Activated T-cell treated with anti-CD3 and anti-CD28 coated beads, Interleukin-2, amount 50 U/mL, for 72 hours (primary cell): ENCODE results near the gene RRP15. TPM values are rescaled to one million over a fixed set of nuclear protein-coding genes. Genes with fewer than 3 reads are reported as not detected.

ENCODE experiments used
- ATAC-seq, 2 donors: fragments of 150-1000 bp; cut with Tn5 transposase; replicated peaks in 1 of 2; 2 replicates each; pipeline ENCODE4 v1.10.0; 2021; ENCODE audit warnings: moderate library complexity in 2 of 2, mild to moderate bottlenecking in 1 of 2
- DNase-seq, 2 donors: peaks; one replicate each; pipeline ENCODE4 v3.0.0; 2021 to 2022; ENCODE audit warnings: mixed read lengths in 1 of 2
- H3K27ac Mint-ChIP-seq: one replicate; pipeline ENCODE4 v1.8.0; 2022; ENCODE audit warnings: mild to moderate bottlenecking, moderate library complexity, mixed read lengths
- H3K27me3 Mint-ChIP-seq: one replicate; pipeline ENCODE4 v1.8.0; 2022; ENCODE audit warnings: low read depth, mixed read lengths
- H3K36me3 Mint-ChIP-seq, 2 donors: one replicate each; pipeline ENCODE4 v1.8.0; 2022; ENCODE audit warnings: mixed read lengths in 2 of 2, mild to moderate bottlenecking in 1 of 2; ENCODE audit not compliant: insufficient read depth in 2 of 2
- H3K4me1 Mint-ChIP-seq: one replicate; pipeline ENCODE4 v1.8.0; 2022; ENCODE audit warnings: low read depth, mixed read lengths
- H3K4me3 Mint-ChIP-seq, 2 donors: one replicate each; pipeline ENCODE4 v1.8.0; 2022; ENCODE audit warnings: mild to moderate bottlenecking in 2 of 2, mixed read lengths in 2 of 2, moderate library complexity in 2 of 2
- H3K9me3 Mint-ChIP-seq, 2 donors: one replicate each; pipeline ENCODE4 v1.8.0; 2022; ENCODE audit warnings: mixed read lengths in 2 of 2
- total RNA-seq, 2 donors: library from RNA; stranded (reverse); gene quantifications; one replicate each; pipeline ENCODE4 v1.2.3, GENCODE V29; 2022

The RRP15 gene
- 10 to 100 TPM; 12.5 to 13.6 TPM for total RNA-seq

DNA sequence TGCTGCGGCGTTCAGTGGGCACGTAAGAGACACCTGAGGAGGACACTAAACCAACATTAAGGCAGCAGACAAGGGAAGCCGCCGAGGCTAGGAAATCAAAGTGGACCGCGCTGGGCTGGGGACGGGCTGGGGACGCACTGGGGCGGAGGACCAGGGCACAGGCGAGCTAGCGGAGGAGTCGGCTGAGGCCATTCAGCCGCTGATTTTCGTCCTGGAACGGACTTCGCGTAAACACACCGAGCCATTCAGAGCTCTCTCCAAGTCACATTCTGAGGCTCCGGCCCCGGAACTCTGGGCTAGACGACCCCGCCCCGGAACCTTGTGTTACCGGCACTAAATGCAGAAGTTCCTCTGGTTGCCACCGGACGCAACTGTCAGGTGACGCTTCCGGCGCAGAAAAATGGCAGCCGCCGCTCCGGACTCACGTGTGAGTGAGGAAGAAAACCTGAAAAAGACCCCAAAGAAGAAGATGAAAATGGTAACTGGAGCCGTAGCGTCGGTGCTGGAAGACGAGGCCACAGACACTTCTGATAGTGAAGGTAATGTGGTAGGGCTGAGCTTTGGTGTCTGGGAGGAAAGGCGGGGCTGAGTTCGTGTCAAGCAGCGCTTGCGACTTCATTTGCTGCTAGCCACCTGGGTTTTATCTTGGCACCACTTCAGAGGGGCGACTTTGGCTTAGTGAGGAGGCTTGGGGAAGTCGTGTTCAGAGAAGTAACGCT, at the start of gene RRP15:
RRP15 (plus strand) TSS at position 377 of the 719 bp plus-strand sequence; CDS start at position 401, 24 bp downstream.
- peak within 1 kb of the TSS; percentile 86 to 98 for H3K4me3 Mint-ChIP-seq
- H3K9me3 Mint-ChIP-seq = peaks cover 0 to 2% of the 10 kb centered on the region in 2 donors
- peak within 1 kb of the TSS; percentile 78 for H3K27ac Mint-ChIP-seq
- peaks cover 31% of the 10 kb centered on the region for H3K4me1 Mint-ChIP-seq
- H3K36me3 Mint-ChIP-seq = peaks cover 0 to 5% of the 10 kb centered on the region in 2 donors
- H3K27me3 Mint-ChIP-seq = peaks cover 21% of the 10 kb centered on the region
- ATAC-seq = peak; percentile 99 to 100
- DNase-seq = peak; percentile 88 to 89

DNA sequence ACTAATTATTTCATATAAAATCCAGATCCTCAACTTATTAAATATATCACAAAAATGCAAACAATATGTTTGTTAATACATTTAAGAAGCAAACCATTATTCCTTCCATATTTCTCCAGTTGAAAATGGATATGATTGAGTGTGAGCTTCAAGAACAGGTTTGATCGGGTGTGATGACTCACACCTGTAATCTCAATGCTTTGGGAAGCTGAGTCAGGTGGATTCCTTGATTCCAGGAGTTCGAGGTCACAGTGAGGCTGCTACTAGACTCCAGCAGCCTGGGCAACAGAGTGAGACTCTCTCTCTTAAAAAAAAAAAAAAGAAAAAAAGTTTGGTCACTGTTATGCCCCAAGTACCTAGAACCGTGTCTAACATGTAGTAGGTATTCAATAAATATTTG, 42.9 kb upstream of the RRP15 start:
- Mint-ChIP-seq H3K9me3 (peaks cover 0 to 4% of the 10 kb centered on the region in 2 donors), H3K27me3 (peaks cover 10% of the 10 kb centered on the region), H3K27ac (no peak overlapping the region), H3K36me3 (no peaks in the 10 kb centered on the region), H3K4me3 (no peak overlapping the region), H3K4me1 (no peaks in the 10 kb centered on the region)
- no peak for ATAC-seq
- no peak for DNase-seq

GRCh38 chr1:218247339-218247738, 37.8 kb upstream of the RRP15 start:
- no peak for ATAC-seq

DNA sequence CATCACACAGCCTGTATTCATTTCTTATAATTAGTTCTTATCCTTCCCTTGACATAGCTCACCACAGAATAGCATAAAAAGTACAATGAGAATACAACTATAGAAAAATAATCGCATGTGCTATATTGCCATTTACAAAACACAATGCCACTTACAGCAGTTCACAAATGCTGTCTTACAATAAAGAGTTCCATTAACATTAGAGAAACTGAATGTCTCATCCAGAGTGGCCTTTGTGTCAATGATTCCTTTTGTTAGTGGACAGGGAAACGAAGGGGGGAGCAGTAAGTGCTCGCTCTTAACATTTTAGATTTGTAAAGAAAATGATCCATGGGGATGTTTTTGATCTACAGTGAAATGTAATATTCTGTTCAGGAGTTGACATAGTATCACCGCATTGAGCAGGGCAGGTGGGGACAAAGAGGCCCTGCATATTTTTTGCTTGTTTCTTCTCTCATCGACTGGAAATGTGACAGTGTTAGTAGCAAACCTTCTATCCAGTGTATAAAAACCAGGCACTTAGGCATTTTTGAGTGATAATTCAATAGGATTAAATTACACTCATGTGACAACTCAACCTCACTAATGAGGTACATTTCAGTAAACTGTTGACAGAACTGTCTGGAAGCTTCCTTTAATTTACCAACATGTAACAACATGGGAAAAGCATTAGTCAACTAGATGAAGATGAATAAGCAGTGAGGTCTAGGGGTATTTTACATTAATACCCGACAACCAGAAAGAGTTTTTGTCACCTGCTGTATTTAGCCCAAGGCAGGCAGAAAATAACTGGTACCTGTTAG, 35.6 kb upstream of the RRP15 start:
- no peaks in the 10 kb centered on the region for H3K36me3 Mint-ChIP-seq
- ATAC-seq (no peak), DNase-seq (no peak)
- peaks cover 28% of the 10 kb centered on the region for H3K27me3 Mint-ChIP-seq
- no peak overlapping the region for H3K27ac Mint-ChIP-seq
- H3K9me3 Mint-ChIP-seq = no peaks in the 10 kb centered on the region
- no peak overlapping the region for H3K4me3 Mint-ChIP-seq
- no peaks in the 10 kb centered on the region for H3K4me1 Mint-ChIP-seq

More at GRCh38 chr1:218247339-218247738, 37.8 kb upstream of the RRP15 start:
- DNase-seq = no peak
- peaks cover 28% of the 10 kb centered on the region for H3K27me3 Mint-ChIP-seq
- no peaks in the 10 kb centered on the region for H3K9me3 Mint-ChIP-seq
- no peaks in the 10 kb centered on the region for H3K36me3 Mint-ChIP-seq
- H3K4me3 Mint-ChIP-seq = no peak overlapping the region
- no peak overlapping the region for H3K27ac Mint-ChIP-seq
- H3K4me1 Mint-ChIP-seq = no peaks in the 10 kb centered on the region

GRCh38 chr1:218250492-218250891, 34.6 kb upstream of the RRP15 start:
- Mint-ChIP-seq H3K27me3 (peaks cover 28% of the 10 kb centered on the region), H3K4me1 (no peaks in the 10 kb centered on the region), H3K27ac (no peak overlapping the region), H3K4me3 (no peak overlapping the region), H3K9me3 (no peaks in the 10 kb centered on the region), H3K36me3 (no peaks in the 10 kb centered on the region)
- DNase-seq (no peak), ATAC-seq (no peak)

GRCh38 chr1:218254296-218254946, 30.7 kb upstream of the RRP15 start:
- Mint-ChIP-seq H3K4me3 (no peak overlapping the region), H3K36me3 (no peaks in the 10 kb centered on the region), H3K4me1 (no peaks in the 10 kb centered on the region), H3K27ac (no peak overlapping the region), H3K27me3 (peaks cover 20% of the 10 kb centered on the region), H3K9me3 (peaks cover 0 to under 1% of the 10 kb centered on the region in 2 donors)
- DNase-seq (no peak), ATAC-seq (no peak)

GRCh38 chr1:218255090-218255489, 30.0 kb upstream of the RRP15 start:
- no peaks in the 10 kb centered on the region for H3K4me1 Mint-ChIP-seq
- H3K36me3 Mint-ChIP-seq = no peaks in the 10 kb centered on the region
- H3K27ac Mint-ChIP-seq = no peak overlapping the region
- DNase-seq (no peak), ATAC-seq (no peak)
- peaks cover 0 to 2% of the 10 kb centered on the region in 2 donors for H3K9me3 Mint-ChIP-seq
- no peak overlapping the region for H3K4me3 Mint-ChIP-seq
- peaks cover 15% of the 10 kb centered on the region for H3K27me3 Mint-ChIP-seq

DNA sequence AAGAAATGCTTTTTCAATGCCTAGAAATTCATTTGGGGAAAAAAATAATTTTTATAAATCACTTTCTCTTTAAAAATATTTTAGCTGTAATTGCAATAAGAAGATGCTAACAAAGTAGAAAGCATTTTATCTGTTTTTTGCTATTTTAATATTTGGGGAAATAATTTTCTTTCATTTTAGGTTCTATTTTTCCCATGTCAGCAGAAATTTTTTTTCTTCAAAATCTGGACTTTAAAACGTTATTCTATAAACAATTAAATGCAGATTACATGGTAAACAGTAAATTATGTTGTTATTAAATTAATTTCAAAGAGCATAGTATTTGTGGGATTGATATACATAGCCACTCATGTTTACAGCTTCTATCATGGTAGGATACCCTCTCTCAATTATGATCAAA, 27.7 kb upstream of the RRP15 start:
- Mint-ChIP-seq H3K36me3 (no peaks in the 10 kb centered on the region), H3K27ac (no peak overlapping the region), H3K4me3 (no peak overlapping the region), H3K9me3 (peaks cover 0 to 2% of the 10 kb centered on the region in 2 donors), H3K27me3 (peaks cover 15% of the 10 kb centered on the region), H3K4me1 (no peaks in the 10 kb centered on the region)
- no peak for DNase-seq
- ATAC-seq = no peak

DNA sequence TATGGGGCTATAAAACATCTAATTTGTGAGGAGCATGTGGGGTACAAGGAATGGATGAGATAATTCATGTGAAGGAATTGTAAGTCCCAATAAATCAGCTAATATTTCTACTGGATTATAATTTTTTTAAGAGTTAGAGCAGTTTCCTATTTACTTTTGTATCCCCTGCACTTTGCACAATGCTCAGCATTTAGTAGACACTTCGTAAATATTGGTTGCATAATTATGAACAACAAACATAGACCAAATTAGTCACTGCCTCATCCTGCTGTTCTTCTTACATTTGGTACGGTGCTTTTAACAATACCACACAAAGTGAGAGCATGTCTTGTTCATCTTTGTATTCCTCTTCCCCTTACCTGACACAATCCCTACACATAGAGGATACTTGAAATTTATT, 27.1 kb upstream of the RRP15 start:
- H3K9me3 Mint-ChIP-seq = peaks cover 0 to 2% of the 10 kb centered on the region in 2 donors
- no peak for DNase-seq
- H3K36me3 Mint-ChIP-seq = no peaks in the 10 kb centered on the region
- no peak for ATAC-seq
- H3K4me1 Mint-ChIP-seq = no peaks in the 10 kb centered on the region
- no peak overlapping the region for H3K4me3 Mint-ChIP-seq
- H3K27ac Mint-ChIP-seq = no peak overlapping the region
- peaks cover 15% of the 10 kb centered on the region for H3K27me3 Mint-ChIP-seq

DNA sequence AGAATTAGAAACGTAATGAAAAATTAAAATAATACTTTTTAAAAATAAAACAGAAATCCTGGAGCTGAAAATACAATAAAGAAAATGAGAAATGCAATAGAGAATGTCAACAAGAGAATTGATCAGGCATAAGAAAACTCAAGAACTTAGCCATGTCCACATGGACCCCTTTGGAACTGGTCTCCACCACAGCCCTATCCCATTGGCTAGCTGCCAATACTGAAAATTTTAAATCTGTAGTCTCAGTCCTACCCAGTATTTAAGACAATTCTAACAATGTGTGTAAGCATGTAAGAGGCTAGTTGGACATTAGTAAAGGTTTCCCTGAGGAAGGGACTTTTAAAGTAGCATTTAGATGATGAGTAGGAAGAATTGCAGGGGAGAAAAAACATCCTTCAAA, 25.8 kb upstream of the RRP15 start:
- no peak overlapping the region for H3K27ac Mint-ChIP-seq
- H3K27me3 Mint-ChIP-seq = peaks cover 15% of the 10 kb centered on the region
- H3K36me3 Mint-ChIP-seq = no peaks in the 10 kb centered on the region
- no peak for ATAC-seq
- no peak overlapping the region for H3K4me3 Mint-ChIP-seq
- DNase-seq = no peak
- peaks cover 0 to 2% of the 10 kb centered on the region in 2 donors for H3K9me3 Mint-ChIP-seq
- H3K4me1 Mint-ChIP-seq = no peaks in the 10 kb centered on the region

- Mint-ChIP-seq H3K4me1 (no peaks in the 10 kb centered on the region), H3K4me3 (no peak overlapping the region), H3K27me3 (peaks cover 15% of the 10 kb centered on the region), H3K9me3 (peaks cover 0 to 2% of the 10 kb centered on the region in 2 donors), H3K27ac (no peak overlapping the region), H3K36me3 (no peaks in the 10 kb centered on the region)
- no peak for ATAC-seq
- DNase-seq = no peak
These were observed 25.3 kb upstream of the RRP15 start for GRCh38 chr1:218259800-218260199.

- H3K4me3 Mint-ChIP-seq = no peak overlapping the region
These were observed 22.8 kb upstream of the RRP15 start for GRCh38 chr1:218262259-218262658.

DNA sequence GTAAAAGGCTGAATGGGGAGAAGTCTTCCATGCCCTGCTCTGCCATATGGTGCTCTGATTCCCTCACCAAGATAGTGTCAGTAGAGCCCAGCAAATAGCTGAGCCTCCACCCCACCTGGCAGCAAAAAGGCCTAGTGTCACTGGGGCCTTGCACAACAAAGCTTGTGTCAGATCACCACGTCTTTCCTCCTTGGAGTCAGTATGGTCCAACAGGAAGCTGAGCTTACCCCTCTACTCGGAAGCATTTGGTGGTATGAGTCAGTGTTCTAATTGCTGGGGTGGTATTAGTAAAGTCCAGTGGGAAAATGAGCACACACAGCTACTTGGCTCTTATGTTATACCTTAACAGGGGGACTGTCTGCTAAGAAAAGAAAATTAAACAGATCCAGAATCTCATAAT, 18.7 kb upstream of the RRP15 start:
- Mint-ChIP-seq H3K4me1 (no peaks in the 10 kb centered on the region), H3K9me3 (no peaks in the 10 kb centered on the region)

More at GRCh38 chr1:218262259-218262658, 22.8 kb upstream of the RRP15 start:
- Mint-ChIP-seq H3K27ac (no peak overlapping the region), H3K4me1 (no peaks in the 10 kb centered on the region), H3K36me3 (no peaks in the 10 kb centered on the region), H3K27me3 (peaks cover 15% of the 10 kb centered on the region), H3K9me3 (peaks cover 0 to 2% of the 10 kb centered on the region in 2 donors)
- no peak for ATAC-seq
- DNase-seq = no peak

More for the DNA sequence above, 18.7 kb upstream of the RRP15 start:
- H3K27me3 Mint-ChIP-seq = peaks cover 3% of the 10 kb centered on the region
- no peak overlapping the region for H3K27ac Mint-ChIP-seq
- DNase-seq = no peak
- ATAC-seq = no peak
- no peak overlapping the region for H3K4me3 Mint-ChIP-seq
- no peaks in the 10 kb centered on the region for H3K36me3 Mint-ChIP-seq
